Mesendoderm (in vitro differentiated cells): ENCODE data around the gene INTS4.
A peak's percentile ranks its signal among the peaks of the same experiment; 100 is the strongest.
"Not testable (repeated sequence)": the region's sequence is repeated elsewhere in the genome, so short reads cannot be mapped to it uniquely, and the experiment has no call there.

Experiments
- DNase-seq: peaks from one replicate; pipeline ENCODE4 v3.0.0; 2013
- H2AK5ac ChIP-seq: 2 replicates; pipeline ENCODE4 v1.6.1; 2013; ENCODE audit warnings: low read length, inconsistent platforms
- H2BK120ac ChIP-seq: 2 replicates; pipeline ENCODE4 v1.6.1; 2013; ENCODE audit warnings: low read depth, mild to moderate bottlenecking, low read length, moderate library complexity, mixed read lengths
- H2BK15ac ChIP-seq: replicated peaks from 2 replicates; pipeline ENCODE4 v1.6.1; 2013; ENCODE audit warnings: low read depth, mild to moderate bottlenecking, moderate library complexity
- H2BK5ac ChIP-seq: 2 replicates; pipeline ENCODE4 v1.6.1; 2013; ENCODE audit warnings: low read length, inconsistent platforms
- H3K18ac ChIP-seq: 2 replicates; pipeline ENCODE4 v1.6.1; 2013; ENCODE audit warnings: mild to moderate bottlenecking, low read length, mixed read lengths
- H3K23ac ChIP-seq: one replicate; pipeline ENCODE4 v1.6.1; 2013; ENCODE audit warnings: low read length
- H3K27ac ChIP-seq: 2 replicates; pipeline ENCODE4 v1.5.1; 2013; ENCODE audit warnings: low read depth, mild to moderate bottlenecking, inconsistent platforms, low read length, moderate library complexity
- H3K27me3 ChIP-seq: 2 replicates; pipeline ENCODE4 v1.6.1; 2013; ENCODE audit warnings: low read length, control low read depth, mild to moderate bottlenecking, inconsistent platforms; ENCODE audit not compliant: insufficient read depth, poor library complexity
- H3K36me3 ChIP-seq: 2 replicates; pipeline ENCODE4 v1.6.1; 2013; ENCODE audit warnings: low read length, inconsistent platforms; ENCODE audit not compliant: control insufficient read depth, insufficient read depth
- H3K4ac ChIP-seq: one replicate; pipeline ENCODE4 v1.6.1; 2013; ENCODE audit warnings: low read depth, mild to moderate bottlenecking, low read length, moderate library complexity
- H3K4me1 ChIP-seq: 2 replicates; pipeline ENCODE4 v1.6.1; 2013; ENCODE audit warnings: low read depth, low read length, inconsistent platforms; ENCODE audit not compliant: control insufficient read depth
- H3K4me2 ChIP-seq: 2 replicates; pipeline ENCODE4 v1.6.1; 2013; ENCODE audit warnings: low read length
- H3K4me3 ChIP-seq: 2 replicates; pipeline ENCODE4 v1.5.1; 2013; ENCODE audit warnings: mild to moderate bottlenecking, low read length
- H3K56ac ChIP-seq: one replicate; pipeline ENCODE4 v1.6.1; 2013; ENCODE audit warnings: low read length
- H3K79me1 ChIP-seq: 2 replicates; pipeline ENCODE4 v1.6.1; 2013; ENCODE audit warnings: low read length, inconsistent platforms
- H3K79me2 ChIP-seq: 2 replicates; pipeline ENCODE4 v1.6.1; 2013; ENCODE audit warnings: mild to moderate bottlenecking, low read length; ENCODE audit not compliant: control insufficient read depth, insufficient read depth
- H3K9ac ChIP-seq: 2 replicates; pipeline ENCODE4 v1.6.1; 2013; ENCODE audit warnings: low read length, inconsistent platforms
- H4K5ac ChIP-seq: one replicate; pipeline ENCODE4 v1.6.1; 2013; ENCODE audit warnings: low read length
- H4K8ac ChIP-seq: one replicate; pipeline ENCODE4 v1.6.1; 2013; ENCODE audit warnings: low read depth, mild to moderate bottlenecking, control low read depth, low read length, moderate library complexity
- WGBS: extraction: QIAGEN DNeasy Blood & Tissue Kit; methylation state at CpG from one replicate; pipeline ENCODE4 v1.1.7; 2013; ENCODE audit warnings: low lambda C conversion rate, missing lambda C conversion rate; ENCODE audit not compliant: insufficient coverage; ENCODE audit errors: extremely low coverage; 5-methylcytosine and 5-hydroxymethylcytosine counted together

INTS4 gene

GRCh38 chr11:77890100-77890614 is 104.3 kb downstream of the INTS4 start:
- not testable (repeated sequence) for DNase-seq, H3K9ac ChIP-seq, H3K4me1 ChIP-seq, H3K79me2 ChIP-seq, H4K8ac ChIP-seq, H2BK15ac ChIP-seq, H3K18ac ChIP-seq, H3K36me3 ChIP-seq, H3K4me3 ChIP-seq, H3K79me1 ChIP-seq, H2BK5ac ChIP-seq, H3K4me2 ChIP-seq, H2AK5ac ChIP-seq, H2BK120ac ChIP-seq, H3K27ac ChIP-seq, H3K23ac ChIP-seq, H3K27me3 ChIP-seq, H4K5ac ChIP-seq, H3K56ac ChIP-seq, H3K4ac ChIP-seq

DNA sequence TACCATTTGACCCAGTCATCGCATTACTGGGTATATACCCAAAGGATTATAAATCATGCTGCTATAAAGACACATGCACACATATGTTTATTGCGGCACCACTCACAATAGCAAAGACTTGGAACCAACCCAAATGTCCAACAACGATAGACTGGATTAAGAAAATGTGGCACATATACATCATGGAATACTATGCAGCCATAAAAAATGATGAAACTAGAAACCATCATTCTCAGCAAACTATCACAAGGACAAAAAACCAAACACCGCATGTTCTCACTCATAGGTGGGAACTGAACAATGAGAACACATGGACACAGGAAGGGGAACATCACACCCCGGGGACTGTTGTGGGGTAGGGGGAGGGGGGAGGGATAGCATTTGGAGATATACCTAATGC is 105.4 kb downstream of the INTS4 start:
- not testable (repeated sequence) for H2BK15ac ChIP-seq, H3K27ac ChIP-seq, H4K5ac ChIP-seq, H4K8ac ChIP-seq, H2BK120ac ChIP-seq, H3K4me3 ChIP-seq, H3K4me1 ChIP-seq, H3K4me2 ChIP-seq, H3K79me1 ChIP-seq, H3K4ac ChIP-seq, H2AK5ac ChIP-seq, H2BK5ac ChIP-seq, H3K36me3 ChIP-seq, H3K79me2 ChIP-seq, H3K56ac ChIP-seq, H3K27me3 ChIP-seq, H3K9ac ChIP-seq, H3K18ac ChIP-seq, DNase-seq, H3K23ac ChIP-seq
- no CpG with 5 or more reads among the region's 5 CpGs for WGBS

DNA sequence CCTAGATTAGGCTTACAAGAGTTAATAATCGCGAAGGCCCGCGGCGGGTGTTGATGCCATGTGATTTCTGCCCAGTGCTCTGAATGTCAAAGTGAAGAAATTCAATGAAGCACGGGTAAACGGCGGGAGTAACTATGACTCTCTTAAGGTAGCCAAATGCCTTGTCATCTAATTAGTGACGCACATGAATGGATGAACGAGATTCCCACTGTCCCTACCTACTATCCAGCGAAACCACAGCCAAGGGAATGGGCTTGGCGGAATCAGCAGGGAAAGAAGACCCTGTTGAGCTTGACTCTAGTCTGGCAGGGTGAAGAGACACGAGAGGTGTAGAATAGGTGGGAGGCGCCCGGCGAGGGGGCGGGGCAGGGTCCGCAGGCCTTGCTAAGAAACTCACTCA is 108.1 kb downstream of the INTS4 start:
- no peaks in the 10 kb centered on the region for H3K4me1 ChIP-seq
- no peak overlapping the region for H3K4me2 ChIP-seq
- H4K8ac ChIP-seq, result no peak overlapping the region
- H3K56ac ChIP-seq, result no peak overlapping the region
- H3K79me1 ChIP-seq, result no peaks in the 10 kb centered on the region
- peaks cover 1% of the 10 kb centered on the region for H3K36me3 ChIP-seq
- no peak overlapping the region for H2BK120ac ChIP-seq
- H2BK5ac ChIP-seq, result no peak overlapping the region
- H2AK5ac ChIP-seq, result no peak overlapping the region
- DNase-seq, result peak; percentile 68
- H4K5ac ChIP-seq, result no peak overlapping the region
- no peak overlapping the region for H3K4me3 ChIP-seq
- no peak overlapping the region for H2BK15ac ChIP-seq
- no peaks in the 10 kb centered on the region for H3K79me2 ChIP-seq
- no CpG with 5 or more reads among the region's 18 CpGs for WGBS
- no peak overlapping the region for H3K4ac ChIP-seq
- H3K27me3 ChIP-seq, result no peaks in the 10 kb centered on the region
- no peak overlapping the region for H3K23ac ChIP-seq
- no peak overlapping the region for H3K9ac ChIP-seq
- no peak overlapping the region for H3K18ac ChIP-seq
- no peak overlapping the region for H3K27ac ChIP-seq

- Histone ChIP-seq H2BK120ac (no peak overlapping the region), H2BK5ac (no peak overlapping the region), H3K79me1 (no peaks in the 10 kb centered on the region), H3K9ac (no peak overlapping the region), H3K18ac (no peak overlapping the region), H3K27me3 (no peaks in the 10 kb centered on the region), H3K27ac (no peak overlapping the region), H3K4me3 (no peak overlapping the region), H3K79me2 (no peaks in the 10 kb centered on the region), H3K36me3 (peaks cover 3% of the 10 kb centered on the region), H3K23ac (no peak overlapping the region), H3K4me1 (no peaks in the 10 kb centered on the region), H4K8ac (no peak overlapping the region), H4K5ac (no peak overlapping the region), H3K4ac (no peak overlapping the region), H3K4me2 (no peak overlapping the region), H2AK5ac (no peak overlapping the region), H3K56ac (no peak overlapping the region), H2BK15ac (no peak overlapping the region)
- WGBS, result no CpG with 5 or more reads among the region's 6 CpGs
- DNase-seq, result no peak
Observed at GRCh38 chr11:77884829-77885190, 109.7 kb downstream of the INTS4 start.

- no peaks in the 10 kb centered on the region for H3K4me1 ChIP-seq
- no peak overlapping the region for H3K27ac ChIP-seq
- no peak overlapping the region for H2BK120ac ChIP-seq
- H3K4me3 ChIP-seq, result no peak overlapping the region
- H4K5ac ChIP-seq, result no peak overlapping the region
- no peak overlapping the region for H2BK15ac ChIP-seq
- H3K4ac ChIP-seq, result no peak overlapping the region
- no peaks in the 10 kb centered on the region for H3K79me2 ChIP-seq
- no peak overlapping the region for H4K8ac ChIP-seq
- H2BK5ac ChIP-seq, result no peak overlapping the region
- no peaks in the 10 kb centered on the region for H3K27me3 ChIP-seq
- H3K18ac ChIP-seq, result no peak overlapping the region
- H3K9ac ChIP-seq, result no peak overlapping the region
- no peak overlapping the region for H2AK5ac ChIP-seq
- H3K36me3 ChIP-seq, result peaks cover 3% of the 10 kb centered on the region
- no peak for DNase-seq
- H3K56ac ChIP-seq, result no peak overlapping the region
- no peak overlapping the region for H3K4me2 ChIP-seq
- H3K23ac ChIP-seq, result no peak overlapping the region
- no CpG with 5 or more reads among the region's 6 CpGs for WGBS
- no peaks in the 10 kb centered on the region for H3K79me1 ChIP-seq
Observed at GRCh38 chr11:77884186-77884828, 110.2 kb downstream of the INTS4 start.

GRCh38 chr11:77883775-77884174 is 110.7 kb downstream of the INTS4 start:
- H3K4me1 ChIP-seq, result no peaks in the 10 kb centered on the region
- no CpG with 5 or more reads among the region's 5 CpGs for WGBS

More at GRCh38 chr11:77883775-77884174, 110.7 kb downstream of the INTS4 start:
- Histone ChIP-seq H3K27ac (no peak overlapping the region), H3K18ac (no peak overlapping the region), H3K4me3 (no peak overlapping the region), H3K4me2 (no peak overlapping the region), H3K9ac (no peak overlapping the region), H3K36me3 (peaks cover 3% of the 10 kb centered on the region), H2BK15ac (no peak overlapping the region), H3K79me2 (no peaks in the 10 kb centered on the region), H4K8ac (no peak overlapping the region), H4K5ac (no peak overlapping the region), H2AK5ac (no peak overlapping the region), H3K27me3 (no peaks in the 10 kb centered on the region), H3K79me1 (no peaks in the 10 kb centered on the region), H3K23ac (no peak overlapping the region), H3K4ac (no peak overlapping the region), H2BK5ac (no peak overlapping the region), H3K56ac (no peak overlapping the region), H2BK120ac (no peak overlapping the region)
- DNase-seq, result no peak
